Adipocyte (in vitro differentiated cells): ENCODE results near the gene ARHGAP26.

Source experiments
- DNase-seq: peaks from one replicate; pipeline ENCODE4 v3.0.0-alpha.2; 2015; ENCODE audit warnings: low read depth
- H3K27me3 ChIP-seq: replicated peaks from 2 replicates; pipeline ENCODE4 v1.7.0; 2013; ENCODE audit warnings: mild to moderate bottlenecking, low read length, moderate library complexity; ENCODE audit not compliant: control insufficient read depth, insufficient read depth
- H3K36me3 ChIP-seq: 2 replicates; pipeline ENCODE4 v1.7.0; 2013; ENCODE audit warnings: low read length, mild to moderate bottlenecking, moderate library complexity; ENCODE audit not compliant: control insufficient read depth, insufficient read depth, severe bottlenecking
- H3K4me1 ChIP-seq: 2 replicates; pipeline ENCODE4 v1.7.0; 2013; ENCODE audit warnings: mild to moderate bottlenecking, low read length, moderate library complexity; ENCODE audit not compliant: control insufficient read depth, insufficient read depth
- H3K4me3 ChIP-seq: 2 replicates; pipeline ENCODE4 v1.7.0; 2013; ENCODE audit warnings: mild to moderate bottlenecking, low read length, moderate library complexity
- H3K9ac ChIP-seq: 2 replicates; pipeline ENCODE4 v1.7.0; 2013; ENCODE audit warnings: mild to moderate bottlenecking, low read length, moderate library complexity
- H3K9me3 ChIP-seq: 2 replicates; pipeline ENCODE4 v1.7.0; 2013; ENCODE audit warnings: mild to moderate bottlenecking, low read length, moderate library complexity; ENCODE audit not compliant: control insufficient read depth

The ARHGAP26 gene

DNA sequence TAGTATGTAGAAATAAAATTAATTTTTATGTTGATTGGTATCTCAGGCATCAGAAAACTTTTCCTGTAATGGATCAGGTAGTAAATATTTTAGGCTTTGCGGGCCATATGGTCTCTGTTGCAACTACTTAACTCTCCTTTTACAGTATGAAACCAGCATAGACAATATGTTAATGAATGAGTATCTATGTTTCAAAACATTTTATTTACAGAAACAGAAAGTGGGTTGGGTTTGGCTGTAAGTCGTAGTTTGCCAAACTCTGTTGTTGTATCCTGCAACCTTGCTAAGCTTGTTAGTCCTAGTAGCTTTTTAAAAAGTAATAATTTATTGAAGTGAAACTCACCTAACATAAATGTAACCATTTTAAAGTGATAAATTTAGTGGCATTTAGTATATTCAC, 501.3 kb downstream of the ARHGAP26 start:
- H3K9ac ChIP-seq = no peak overlapping the region
- H3K9me3 ChIP-seq = peaks cover 5% of the 10 kb centered on the region
- no peaks in the 10 kb centered on the region for H3K4me1 ChIP-seq
- H3K36me3 ChIP-seq = no peaks in the 10 kb centered on the region
- no peak overlapping the region for H3K4me3 ChIP-seq
- no peak for DNase-seq
- no peaks in the 10 kb centered on the region for H3K27me3 ChIP-seq

DNA sequence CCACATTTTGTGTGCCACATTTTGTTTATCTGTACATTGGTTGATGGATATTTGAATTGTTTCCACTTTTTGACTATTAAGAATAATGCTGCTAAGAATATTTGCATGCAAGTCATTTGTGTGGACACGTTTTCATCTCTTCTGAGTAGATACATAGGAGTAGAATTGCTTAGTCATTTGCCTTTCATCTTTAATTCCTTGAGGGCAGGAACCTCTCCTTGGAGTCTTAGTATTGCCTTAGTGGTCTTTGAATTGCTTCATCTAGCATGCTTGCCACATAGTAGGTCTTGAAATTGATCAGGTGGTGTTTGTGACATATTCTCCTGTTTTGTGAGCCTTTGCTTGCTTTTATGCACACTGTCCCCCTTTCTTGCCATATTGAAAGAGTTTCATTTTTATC, 504.8 kb downstream of the ARHGAP26 start:
- no peaks in the 10 kb centered on the region for H3K9me3 ChIP-seq
- peaks cover 12% of the 10 kb centered on the region for H3K36me3 ChIP-seq
- H3K9ac ChIP-seq = no peak overlapping the region
- H3K4me3 ChIP-seq = no peak overlapping the region
- DNase-seq = no peak
- H3K4me1 ChIP-seq = peaks cover 16% of the 10 kb centered on the region
- no peaks in the 10 kb centered on the region for H3K27me3 ChIP-seq

DNA sequence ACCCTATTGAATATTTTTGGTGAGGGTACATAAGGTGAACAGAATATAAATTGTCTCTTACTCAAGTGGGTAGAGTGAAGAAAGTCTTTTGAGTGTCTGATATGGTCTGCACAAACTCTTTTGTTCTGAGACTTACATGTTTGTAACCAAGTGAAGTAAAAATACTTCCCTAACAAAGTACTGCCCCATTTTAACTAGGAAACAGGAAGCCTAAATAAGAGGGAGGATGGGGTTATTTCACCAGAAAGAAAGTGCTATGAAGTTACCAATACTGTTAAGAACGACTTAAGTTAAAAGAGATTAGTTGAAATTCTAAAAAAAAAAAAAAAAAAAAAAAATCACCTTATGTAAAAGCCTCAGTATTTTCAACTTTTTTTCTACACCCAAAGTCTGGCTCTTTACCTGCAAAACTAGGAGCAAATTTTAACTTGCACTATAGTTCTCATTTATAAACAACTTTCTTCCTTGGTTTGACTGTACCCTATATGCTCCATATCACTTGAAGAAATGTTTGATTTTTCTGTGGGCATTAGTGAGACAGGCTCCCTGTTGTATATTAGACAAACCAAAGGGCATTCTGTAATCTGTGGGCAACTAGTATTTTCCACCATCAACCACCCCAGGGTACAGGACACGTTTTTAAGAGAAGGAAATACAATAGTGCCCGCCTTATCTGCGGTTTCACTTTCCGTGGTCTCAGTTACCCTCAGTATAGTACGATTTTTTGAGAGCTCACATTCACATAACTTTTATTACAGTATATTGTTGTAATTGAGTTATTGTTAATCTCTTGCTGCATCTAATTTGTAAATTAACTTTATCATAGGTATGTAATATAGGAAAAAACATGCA, 505.6 kb downstream of the ARHGAP26 start:
- Histone ChIP-seq H3K36me3 (peaks cover 16% of the 10 kb centered on the region), H3K4me3 (no peak overlapping the region), H3K9ac (no peak overlapping the region), H3K4me1 (peaks cover 16% of the 10 kb centered on the region), H3K9me3 (no peaks in the 10 kb centered on the region), H3K27me3 (no peaks in the 10 kb centered on the region)
- DNase-seq = no peak

DNA sequence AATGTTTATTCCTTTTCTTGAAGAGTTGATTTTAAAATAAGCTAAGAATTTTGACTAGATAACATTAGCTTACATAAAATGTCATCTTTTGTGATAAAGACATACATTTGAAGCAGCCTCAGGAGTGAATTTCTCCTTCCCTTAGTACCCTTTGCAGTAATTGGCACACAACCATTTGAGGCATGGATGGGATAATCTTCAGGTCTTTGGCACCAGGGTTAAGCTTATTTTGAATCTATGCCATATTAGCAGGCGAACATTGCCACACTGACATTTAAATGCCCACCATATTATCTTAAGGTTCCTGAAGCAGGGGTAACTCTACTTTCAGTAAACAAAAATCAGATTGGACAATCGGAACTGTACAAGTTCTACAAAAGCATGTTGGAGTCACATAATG, 507.4 kb downstream of the ARHGAP26 start:
- Histone ChIP-seq H3K9ac (no peak overlapping the region), H3K4me3 (no peak overlapping the region), H3K36me3 (peaks cover 34% of the 10 kb centered on the region), H3K9me3 (no peaks in the 10 kb centered on the region), H3K4me1 (peaks cover 16% of the 10 kb centered on the region), H3K27me3 (no peaks in the 10 kb centered on the region)
- no peak for DNase-seq
